Measurements from ENCODE around the gene OR7A5. TPM values are rescaled to one million over a fixed set of nuclear protein-coding genes. Genes with fewer than 3 reads are reported as not detected.

The OR7A5 gene
- total RNA-seq, 1 donor from 2014 or later = not detected

DNA sequence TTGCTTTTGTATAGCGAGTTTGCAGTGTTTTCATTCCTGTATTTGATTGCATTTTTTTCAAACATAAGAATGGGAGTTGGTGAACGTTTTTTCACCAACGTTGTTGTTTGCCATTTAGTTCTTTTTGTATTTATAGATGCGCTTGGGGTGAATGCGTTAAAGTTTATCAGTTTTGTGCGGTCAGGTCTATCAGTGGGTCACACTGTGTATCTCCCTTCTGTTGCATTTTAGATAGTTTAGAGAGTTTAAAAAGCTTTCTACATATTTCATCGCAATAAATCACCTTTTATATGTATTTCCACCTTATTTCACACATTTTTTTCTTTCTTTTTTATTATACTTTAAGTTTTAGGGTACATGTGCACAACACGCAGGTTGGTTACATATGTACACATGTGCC lies 16.4 kb downstream of the OR7A5 start:
- Histone ChIP-seq H3K27me3 (no peaks in the 10 kb centered on the region), H3K9me3 (no peaks in the 10 kb centered on the region), H3K36me3 (no peaks in the 10 kb centered on the region), H3K27ac (no peak overlapping the region), H3K4me3 (no peak overlapping the region), H3K4me1 (no peaks in the 10 kb centered on the region)
- DNase-seq (no peak), ATAC-seq (no peak)
- intact Hi-C loops (cut with DNase I) = no loop called here
- TF ChIP-seq, protein P1, sequence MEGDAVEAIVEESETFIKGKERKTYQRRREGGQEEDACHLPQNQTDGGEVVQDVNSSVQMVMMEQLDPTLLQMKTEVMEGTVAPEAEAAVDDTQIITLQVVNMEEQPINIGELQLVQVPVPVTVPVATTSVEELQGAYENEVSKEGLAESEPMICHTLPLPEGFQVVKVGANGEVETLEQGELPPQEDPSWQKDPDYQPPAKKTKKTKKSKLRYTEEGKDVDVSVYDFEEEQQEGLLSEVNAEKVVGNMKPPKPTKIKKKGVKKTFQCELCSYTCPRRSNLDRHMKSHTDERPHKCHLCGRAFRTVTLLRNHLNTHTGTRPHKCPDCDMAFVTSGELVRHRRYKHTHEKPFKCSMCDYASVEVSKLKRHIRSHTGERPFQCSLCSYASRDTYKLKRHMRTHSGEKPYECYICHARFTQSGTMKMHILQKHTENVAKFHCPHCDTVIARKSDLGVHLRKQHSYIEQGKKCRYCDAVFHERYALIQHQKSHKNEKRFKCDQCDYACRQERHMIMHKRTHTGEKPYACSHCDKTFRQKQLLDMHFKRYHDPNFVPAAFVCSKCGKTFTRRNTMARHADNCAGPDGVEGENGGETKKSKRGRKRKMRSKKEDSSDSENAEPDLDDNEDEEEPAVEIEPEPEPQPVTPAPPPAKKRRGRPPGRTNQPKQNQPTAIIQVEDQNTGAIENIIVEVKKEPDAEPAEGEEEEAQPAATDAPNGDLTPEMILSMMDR (IDR thresholded peaks at IDR 0.05) = no peak

DNA sequence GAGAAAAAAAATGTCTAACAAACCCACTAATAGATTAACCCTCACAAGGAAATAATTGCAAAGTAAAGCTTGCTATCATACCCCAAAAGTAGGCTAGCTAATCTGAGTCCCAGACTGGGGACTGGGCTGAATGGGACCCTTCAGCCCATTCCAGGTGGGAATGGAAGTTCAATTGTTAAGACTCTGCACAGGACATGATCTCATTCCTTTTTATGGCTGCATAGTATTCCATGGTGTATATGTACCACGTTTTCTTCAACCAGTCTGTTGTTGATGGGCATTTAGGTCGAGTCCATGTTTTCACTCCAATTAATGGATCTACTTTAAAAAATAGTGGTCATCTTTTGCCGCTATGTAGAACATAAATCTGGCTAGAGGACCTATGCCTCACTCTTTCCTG lies 17.9 kb downstream of the OR7A5 start:
- no peak for ATAC-seq

DNA sequence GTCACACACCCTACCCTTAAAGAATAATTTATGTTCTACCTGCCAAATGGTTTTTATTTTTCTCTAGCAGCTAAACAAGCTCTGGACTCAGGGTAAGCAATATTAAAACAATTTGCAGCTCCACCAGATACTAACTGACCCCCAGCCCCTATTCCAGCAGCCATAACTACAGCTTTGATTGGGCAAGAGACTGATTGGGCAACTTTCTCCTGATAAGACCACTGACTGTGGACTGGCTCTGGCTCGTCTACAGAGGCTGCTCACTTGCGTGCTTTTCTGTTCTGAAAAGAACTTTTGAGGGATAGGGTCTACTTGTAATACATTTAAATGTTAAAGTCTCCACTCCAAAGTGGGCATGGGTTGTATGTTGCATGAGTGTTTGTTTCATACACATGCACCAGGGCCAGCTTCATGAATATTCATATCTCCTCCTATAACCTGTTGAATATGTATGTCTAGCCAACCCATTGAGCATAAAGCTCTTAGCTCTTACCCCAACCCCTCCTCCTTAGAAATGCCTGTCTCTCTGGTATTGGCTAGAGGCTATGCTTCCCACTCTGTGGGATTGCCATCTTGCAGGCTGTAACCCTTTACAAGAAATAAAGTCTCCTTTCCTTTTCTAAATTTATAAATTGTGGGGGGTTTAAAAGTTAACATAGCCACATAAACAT lies 19.9 kb downstream of the OR7A5 start:
- no peaks in the 10 kb centered on the region for H3K27me3 ChIP-seq
- ATAC-seq (no peak), DNase-seq (no peak)
- H3K9me3 ChIP-seq = no peaks in the 10 kb centered on the region
- H3K4me3 ChIP-seq = no peak overlapping the region
- no peaks in the 10 kb centered on the region for H3K4me1 ChIP-seq
- intact Hi-C loops (cut with DNase I) = no loop called here
- no peak overlapping the region for H3K27ac ChIP-seq
- H3K36me3 ChIP-seq = no peaks in the 10 kb centered on the region
- TF ChIP-seq, protein P1 (IDR thresholded peaks at IDR 0.05) = no peak

More for the DNA sequence above, 17.9 kb downstream of the OR7A5 start:
- TF ChIP-seq, protein P1 (IDR thresholded peaks at IDR 0.05) = no peak
- no peak overlapping the region for H3K27ac ChIP-seq
- no peak overlapping the region for H3K4me3 ChIP-seq
- H3K9me3 ChIP-seq = no peaks in the 10 kb centered on the region
- no peak for DNase-seq
- intact Hi-C loops (cut with DNase I) = no loop called here
- no peaks in the 10 kb centered on the region for H3K4me1 ChIP-seq
- no peaks in the 10 kb centered on the region for H3K36me3 ChIP-seq
- H3K27me3 ChIP-seq = no peaks in the 10 kb centered on the region

DNA sequence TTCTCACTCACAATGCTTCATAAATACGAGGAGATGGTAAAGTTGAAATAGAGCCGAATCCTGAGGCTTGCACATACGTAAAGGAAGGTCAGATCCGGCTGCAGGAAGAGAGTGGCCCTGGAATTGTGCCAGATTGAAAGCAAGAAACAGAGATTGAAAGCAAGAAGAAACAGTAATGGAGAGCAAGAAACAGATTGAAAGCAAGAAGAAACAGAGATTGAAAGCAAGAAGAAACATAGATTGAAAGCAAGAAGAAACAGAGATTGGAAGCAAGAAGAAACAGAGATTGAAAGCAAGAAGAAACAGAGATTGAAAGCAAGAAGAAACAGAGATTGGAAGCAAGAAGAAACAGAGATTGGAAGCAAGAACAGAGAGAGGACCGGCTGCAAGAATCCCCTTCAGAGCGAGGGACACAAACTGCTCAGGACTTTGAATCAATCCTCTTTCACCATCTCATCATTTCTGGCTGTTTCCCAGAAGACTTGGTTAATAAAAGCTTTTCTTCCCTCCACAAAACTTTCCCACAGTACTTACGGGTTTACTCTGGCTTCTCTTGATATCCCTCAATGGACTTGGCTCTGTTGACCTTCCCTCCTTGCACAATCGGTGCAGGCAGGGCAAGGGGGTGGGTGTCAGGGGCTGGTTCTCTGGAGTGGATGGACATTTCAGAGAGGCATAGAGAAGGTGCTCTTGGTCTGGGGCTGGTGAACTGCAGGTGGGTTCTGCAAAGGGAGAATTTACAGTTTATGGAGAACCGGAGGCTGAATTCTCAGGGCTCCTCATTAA lies 25.5 kb downstream of the OR7A5 start:
- TF ChIP-seq, protein P1 (IDR thresholded peaks at IDR 0.05) = no peak
- H3K27me3 ChIP-seq = no peaks in the 10 kb centered on the region
- H3K9me3 ChIP-seq = no peaks in the 10 kb centered on the region
- intact Hi-C loops (cut with DNase I) = no loop called here
- no peaks in the 10 kb centered on the region for H3K36me3 ChIP-seq
- no peak overlapping the region for H3K4me3 ChIP-seq
- no peak overlapping the region for H3K27ac ChIP-seq
- no peaks in the 10 kb centered on the region for H3K4me1 ChIP-seq
- peak; percentile 64 for ATAC-seq
- no peak for DNase-seq

DNA sequence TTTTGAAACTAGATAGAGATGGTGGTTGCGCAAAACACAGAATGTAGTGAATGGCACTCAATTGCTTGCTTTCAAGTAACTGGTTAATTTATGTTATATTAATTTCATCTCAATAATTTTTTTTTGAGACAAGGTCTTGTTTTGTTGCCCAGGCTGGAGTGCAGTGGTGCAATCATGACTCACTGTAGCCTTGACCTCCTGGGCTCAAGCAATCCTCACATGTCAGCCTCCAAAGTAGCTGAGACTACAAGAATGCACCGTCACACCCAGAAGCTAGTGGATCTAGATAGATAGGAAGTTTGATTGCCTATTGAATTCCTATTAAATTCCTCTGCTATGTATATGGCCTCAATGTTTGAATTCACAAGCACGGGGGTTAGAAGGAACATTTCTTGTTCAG lies 30.2 kb downstream of the OR7A5 start:
- Histone ChIP-seq H3K27ac (no peak overlapping the region), H3K4me3 (no peak overlapping the region), H3K9me3 (no peaks in the 10 kb centered on the region), H3K27me3 (no peaks in the 10 kb centered on the region), H3K4me1 (no peaks in the 10 kb centered on the region), H3K36me3 (no peaks in the 10 kb centered on the region)
- ATAC-seq (no peak), DNase-seq (no peak)
- TF ChIP-seq, protein P1 (IDR thresholded peaks at IDR 0.05) = no peak
- intact Hi-C loops (cut with DNase I) = no loop called here

Data from upper lobe of right lung (tissue), 1 donor.